Measurements from ENCODE around the gene SLC23A2.

DNA sequence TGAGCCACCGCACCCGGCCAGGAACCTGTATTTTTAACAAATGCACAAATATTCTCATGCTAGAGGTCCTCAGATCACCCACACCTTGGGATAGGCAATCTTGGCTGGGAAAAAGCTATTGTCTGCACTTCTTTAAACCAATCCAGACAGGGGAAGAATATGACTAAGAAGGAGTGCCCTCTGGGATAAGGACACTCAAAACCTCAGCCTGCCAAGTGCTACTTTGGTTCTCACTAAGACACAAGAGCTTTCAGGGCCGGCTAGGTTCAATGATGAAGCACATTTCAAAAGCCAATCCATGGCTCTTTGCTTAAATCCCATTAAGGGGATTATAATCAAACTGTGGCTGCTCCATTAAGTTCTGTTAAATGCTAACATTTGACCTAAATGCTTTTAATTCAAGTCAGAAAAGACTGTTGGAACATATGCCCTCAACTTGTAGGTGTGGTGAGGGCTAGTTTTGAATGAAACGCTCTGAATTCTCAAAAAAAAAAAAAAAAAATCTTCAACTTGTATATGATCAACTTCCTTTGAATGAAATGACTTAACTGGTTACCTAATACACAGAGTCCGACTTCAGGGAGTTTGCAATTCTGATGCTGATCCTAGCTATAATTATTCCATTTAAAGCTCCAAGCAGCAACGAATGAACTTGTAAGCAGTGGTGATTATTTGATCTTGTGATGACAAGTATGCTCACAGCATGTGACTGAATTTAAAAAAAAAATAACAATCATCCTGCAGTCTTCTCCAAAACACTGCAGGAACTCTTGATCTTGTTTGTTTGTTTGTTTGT lies 56.6 kb downstream of the SLC23A2 start:
- TF ChIP-seq POLR2AphosphoS5 (IDR thresholded peaks at IDR 0.05; ENCODE audit: borderline replicate concordance, low read depth, low read length): no peak
- TF ChIP-seq FOXP2 (optimal IDR thresholded peaks at IDR 0.05; ENCODE audit: control extremely low read depth, extremely low read length, insufficient read depth): no peak

Data from SK-N-MC (cell line).